Measurements from ENCODE around the gene CDC25A. TPM values are rescaled to one million over a fixed set of nuclear protein-coding genes. Genes with fewer than 3 reads are reported as not detected.

The CDC25A gene
- total and polyA plus RNA-seq, 2 experiments from 2014 or later: 17.7 to 126 TPM

- no peak overlapping the region for H3K4me3 Mint-ChIP-seq
- DNase-seq (ENCODE audit: low spot score) (no peak), ATAC-seq (no peak)
- H3K27me3 Mint-ChIP-seq (ENCODE audit: insufficient read depth, low read depth, poor library complexity): peaks cover 17% of the 10 kb centered on the region
- H3F3A ChIP-seq (replicated peaks; ENCODE audit: low read depth): no peaks in the 10 kb centered on the region
- H3K27ac ChIP-seq (ENCODE audit: low read depth): no peak overlapping the region
- H3K9me2 ChIP-seq (ENCODE audit: insufficient read depth): no peaks in the 10 kb centered on the region
- no peaks in the 10 kb centered on the region for H4K20me1 ChIP-seq (replicated peaks; ENCODE audit: insufficient read depth)
- no peak overlapping the region for H3K4me3 ChIP-seq
- H3K4me2 ChIP-seq: no peak overlapping the region
- no peaks in the 10 kb centered on the region for H3K27me3 ChIP-seq (ENCODE audit: insufficient read depth)
- peaks cover 3% of the 10 kb centered on the region; the same call in 2 of the 3 replicates for H3K9me3 Mint-ChIP-seq
- no peaks in the 10 kb centered on the region for H3K4me1 ChIP-seq (ENCODE audit: insufficient read depth)
- no peaks in the 10 kb centered on the region; the same call in 2 of the 3 replicates for H3K36me3 Mint-ChIP-seq (ENCODE audit: low read depth)
- no peaks in the 10 kb centered on the region for H3K4me1 Mint-ChIP-seq
- H3K79me2 ChIP-seq (replicated peaks; ENCODE audit: insufficient read depth): no peaks in the 10 kb centered on the region
- TF ChIP-seq NANOG (IDR thresholded peaks at IDR 0.05; ENCODE audit: borderline replicate concordance): no peak
- TF ChIP-seq STAT1 (IDR thresholded peaks at IDR 0.05; ENCODE audit: unreplicated experiment): no peak
- no peak for TF ChIP-seq ZNF462 (CRISPR knock-in tag; IDR thresholded peaks at IDR 0.05)
- TF ChIP-seq JUNB (IDR thresholded peaks at IDR 0.05; ENCODE audit: unreplicated experiment): no peak
- TF ChIP-seq EZH2phosphoT487 (IDR thresholded peaks at IDR 0.05; ENCODE audit: unreplicated experiment): no peak
- no peak for TF ChIP-seq POLR2AphosphoS5 (IDR thresholded peaks at IDR 0.05; ENCODE audit: low read depth)
- TF ChIP-seq ZNF114 (CRISPR knock-in tag; IDR thresholded peaks at IDR 0.05): no peak
- TF ChIP-seq ETS1 (IDR thresholded peaks at IDR 0.05): no peak
- TF ChIP-seq EZH2 (IDR thresholded peaks at IDR 0.05; ENCODE audit: low read depth, unreplicated experiment): no peak
- no peak overlapping the region for H3K27ac Mint-ChIP-seq
- H3K36me3 ChIP-seq (ENCODE audit: insufficient read depth): no peaks in the 10 kb centered on the region
- H2AFZ ChIP-seq: no peak overlapping the region
These were observed 37.4 kb upstream of the CDC25A start for GRCh38 chr3:48225587-48225986.

All from GM23338 (cell line).